GM12873 (cell line): ENCODE results near the gene RBKS.

Experiments used
- CTCF ChIP-seq: IDR thresholded peaks from 2 replicates; pipeline ENCODE4 v1.5.1; 2012; ENCODE audit warnings: low read depth, mild to moderate bottlenecking, moderate library complexity, low read length, control low read depth; ENCODE audit not compliant: insufficient read depth; ENCODE audit errors: missing control alignments

RBKS gene

GRCh38 chr2:27921880-27922547, 31.8 kb upstream of the RBKS start:
- TF ChIP-seq CTCF = no peak

GRCh38 chr2:27921424-27921823, 31.2 kb upstream of the RBKS start:
- TF ChIP-seq CTCF = no peak

GRCh38 chr2:27920148-27920885, 30.1 kb upstream of the RBKS start:
- TF ChIP-seq CTCF = no peak

GRCh38 chr2:27916293-27916995, 26.3 kb upstream of the RBKS start:
- no peak for TF ChIP-seq CTCF

GRCh38 chr2:27915874-27916273, 25.7 kb upstream of the RBKS start:
- no peak for TF ChIP-seq CTCF

- no peak for TF ChIP-seq CTCF
Observed at GRCh38 chr2:27915191-27915590, 25.0 kb upstream of the RBKS start.

GRCh38 chr2:27914805-27915175, 24.6 kb upstream of the RBKS start:
- TF ChIP-seq CTCF = no peak
